A204.1 (cell line): Measurements from ENCODE around the gene SUPT7L.

Experiments
- FAIRE-seq: peaks from 2 replicates; lab custom pipeline; 2012; peaks lifted over from hg19 to GRCh38; lab: Jason Lieb, UNC

SUPT7L gene, protein sequence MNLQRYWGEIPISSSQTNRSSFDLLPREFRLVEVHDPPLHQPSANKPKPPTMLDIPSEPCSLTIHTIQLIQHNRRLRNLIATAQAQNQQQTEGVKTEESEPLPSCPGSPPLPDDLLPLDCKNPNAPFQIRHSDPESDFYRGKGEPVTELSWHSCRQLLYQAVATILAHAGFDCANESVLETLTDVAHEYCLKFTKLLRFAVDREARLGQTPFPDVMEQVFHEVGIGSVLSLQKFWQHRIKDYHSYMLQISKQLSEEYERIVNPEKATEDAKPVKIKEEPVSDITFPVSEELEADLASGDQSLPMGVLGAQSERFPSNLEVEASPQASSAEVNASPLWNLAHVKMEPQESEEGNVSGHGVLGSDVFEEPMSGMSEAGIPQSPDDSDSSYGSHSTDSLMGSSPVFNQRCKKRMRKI

DNA sequence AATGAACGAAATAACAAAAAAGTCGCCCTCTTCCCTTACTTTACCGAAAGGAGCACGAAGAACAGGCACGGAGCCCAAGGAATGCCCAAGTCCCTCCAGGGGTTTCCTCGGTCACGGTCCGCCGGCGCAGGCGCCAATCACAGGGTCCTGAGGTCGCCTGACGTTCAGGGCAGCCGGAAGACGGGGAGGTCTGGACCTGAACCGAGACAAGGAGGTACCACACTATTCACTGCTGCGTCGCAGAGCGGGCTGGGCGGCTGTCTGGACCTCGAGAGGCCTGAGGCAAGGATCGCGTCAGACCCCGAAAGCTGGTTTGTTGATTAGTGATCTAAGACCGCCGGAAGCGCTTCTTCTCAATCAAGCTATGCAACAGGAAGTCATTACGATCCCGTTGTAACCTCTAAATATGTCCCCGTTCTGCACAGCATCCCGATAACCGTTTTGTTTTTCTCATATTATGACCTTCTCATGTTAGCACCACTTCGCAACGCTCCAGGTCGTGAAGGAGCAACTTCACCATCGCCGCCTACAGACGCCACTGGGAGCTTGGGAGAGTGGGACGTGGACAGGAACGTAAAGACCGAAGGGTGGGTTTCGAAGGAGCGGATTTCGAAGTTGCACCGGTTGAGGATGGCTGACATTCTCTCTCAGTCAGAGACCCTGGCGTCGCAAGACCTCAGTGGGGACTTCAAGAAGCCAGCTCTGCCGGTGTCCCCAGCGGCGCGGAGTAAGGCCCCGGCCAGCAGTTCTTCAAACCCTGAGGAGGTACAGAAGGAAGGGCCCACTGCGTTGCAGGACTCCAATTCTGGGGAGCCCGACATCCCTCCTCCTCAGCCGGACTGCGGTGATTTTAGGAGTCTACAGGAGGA is at the start of gene SUPT7L, which contains the start of gene SLC4A1AP:
SUPT7L (minus strand) TSS at position 330 of the 869 bp plus-strand sequence. CDS start 1,422 bp downstream, outside the sequence.
SLC4A1AP (plus strand) TSS at position 605 of the 869 bp plus-strand sequence; CDS start at position 631, 26 bp downstream.
- FAIRE-seq = no peak

DNA sequence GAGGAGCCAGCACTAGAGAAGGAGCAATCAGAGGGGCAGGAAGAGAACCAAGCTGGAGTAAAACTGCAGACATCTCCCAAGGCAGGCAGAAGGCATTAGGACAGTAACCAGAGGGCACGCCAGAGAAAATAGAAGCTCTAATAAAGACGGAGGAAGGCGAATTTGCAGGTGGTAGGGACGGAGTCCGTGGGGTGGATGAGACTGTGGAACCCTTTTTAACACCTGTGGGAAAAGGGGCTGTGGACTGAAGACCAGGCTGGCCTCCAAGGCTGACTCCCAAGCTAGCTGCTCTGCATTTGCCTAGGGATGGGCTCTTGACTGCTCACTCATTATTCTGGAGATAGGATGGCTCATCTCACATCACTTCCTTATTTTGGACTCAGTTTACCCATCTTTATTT is 49.8 kb upstream of the SUPT7L start:
- FAIRE-seq = no peak

DNA sequence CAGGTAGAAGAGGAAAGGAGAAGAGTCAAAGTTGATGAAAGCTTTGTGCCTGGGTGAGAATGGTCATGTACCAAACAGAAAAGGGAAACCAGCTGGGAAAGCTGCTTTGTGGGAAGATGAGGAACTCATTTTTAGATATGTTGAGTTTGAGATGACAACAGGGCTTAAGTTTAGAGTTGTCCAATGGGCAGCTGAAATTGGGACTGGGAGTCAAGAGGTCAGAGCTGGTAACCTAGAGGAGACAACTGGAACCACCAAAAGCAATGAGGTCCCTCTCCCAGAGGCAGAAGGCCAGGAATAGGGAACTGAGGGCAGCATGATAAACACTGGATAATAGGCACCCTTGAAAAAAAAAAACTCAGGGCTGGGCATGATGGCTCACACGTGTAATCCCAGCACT is 49.1 kb upstream of the SUPT7L start:
- FAIRE-seq = no peak

DNA sequence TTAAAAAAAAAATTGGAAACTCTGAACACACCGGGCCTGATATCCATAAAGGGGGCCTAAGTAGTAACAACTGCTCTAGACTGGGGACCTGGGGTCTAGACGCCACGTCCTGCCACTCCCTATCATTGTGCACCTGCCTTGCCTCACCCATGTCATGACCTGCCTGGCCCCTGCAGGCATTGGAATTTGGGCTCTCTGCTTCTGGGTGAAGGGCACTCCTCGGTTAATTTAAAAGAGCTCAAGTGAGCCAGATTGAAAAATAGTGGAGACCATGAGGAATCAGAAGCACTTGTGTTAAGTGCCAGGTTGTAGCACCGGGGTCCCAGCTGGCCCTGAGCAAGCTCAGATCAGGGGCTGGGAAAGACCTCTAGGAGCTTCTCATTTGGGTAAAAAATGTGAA is 48.4 kb upstream of the SUPT7L start:
- no peak for FAIRE-seq

DNA sequence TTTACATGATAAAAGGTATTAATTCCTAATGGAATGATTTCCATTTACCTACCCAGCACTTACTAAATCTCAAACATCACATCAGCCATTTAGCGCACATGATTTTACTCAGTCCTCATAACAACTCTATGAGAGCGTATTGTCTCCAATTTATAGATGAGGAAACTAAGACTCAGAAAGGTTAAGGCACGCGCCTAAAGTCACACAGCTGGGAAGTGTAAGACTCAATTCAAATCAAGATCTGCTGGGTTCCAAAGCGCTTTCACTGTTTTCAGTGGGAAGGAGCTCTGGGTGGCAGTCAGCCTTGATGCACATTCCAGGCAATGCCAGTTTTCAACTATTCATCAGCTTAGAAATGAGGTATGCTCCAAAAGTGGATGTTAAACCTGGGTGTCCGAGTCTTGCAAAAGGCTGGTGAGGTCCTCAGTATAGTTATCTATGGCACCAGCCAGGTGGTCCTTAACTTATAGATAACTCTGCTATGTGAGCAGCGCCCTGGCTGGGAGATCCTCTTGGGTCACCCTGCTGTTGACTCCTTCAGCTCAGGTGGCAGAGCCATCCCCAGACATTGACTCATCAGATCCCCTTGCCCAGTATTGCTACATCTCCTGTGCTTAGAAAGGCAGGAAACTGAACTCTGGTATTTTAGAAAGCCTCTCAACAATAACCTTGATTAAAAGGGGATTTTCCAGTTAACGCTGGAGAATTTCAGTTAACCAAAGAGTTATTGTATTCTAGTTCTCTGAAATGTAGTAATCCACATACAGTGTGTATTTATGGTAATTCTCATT is 47.4 kb upstream of the SUPT7L start:
- no peak for FAIRE-seq

DNA sequence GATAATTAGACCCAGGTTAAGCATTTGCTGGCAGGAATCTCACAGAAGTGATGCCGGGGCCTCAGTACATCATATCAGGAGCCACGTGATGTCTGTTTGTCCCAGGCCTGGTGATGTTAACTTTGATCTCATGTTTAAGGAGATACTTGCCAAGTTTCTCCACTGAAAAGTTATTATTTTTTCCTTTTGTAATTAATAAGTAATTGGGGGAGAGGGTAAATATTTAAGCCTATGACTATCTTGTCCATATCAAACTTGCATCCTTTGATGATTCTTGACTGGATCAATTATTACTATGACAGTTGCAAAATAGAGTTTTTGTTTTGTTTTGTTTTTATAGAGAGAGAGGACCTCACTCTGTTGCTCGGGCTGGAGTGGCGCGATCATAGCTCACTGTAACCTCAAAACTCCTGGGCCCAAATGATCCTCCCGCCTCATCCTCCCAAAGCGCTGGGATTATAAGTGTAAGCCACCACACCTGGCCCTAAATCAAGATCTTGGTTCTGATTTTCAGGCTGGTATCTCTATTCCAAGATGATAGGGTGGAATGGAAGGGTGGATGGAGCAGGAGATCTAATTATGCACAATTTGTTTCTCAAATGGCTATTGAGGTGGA is 46.7 kb upstream of the SUPT7L start:
- FAIRE-seq = no peak

DNA sequence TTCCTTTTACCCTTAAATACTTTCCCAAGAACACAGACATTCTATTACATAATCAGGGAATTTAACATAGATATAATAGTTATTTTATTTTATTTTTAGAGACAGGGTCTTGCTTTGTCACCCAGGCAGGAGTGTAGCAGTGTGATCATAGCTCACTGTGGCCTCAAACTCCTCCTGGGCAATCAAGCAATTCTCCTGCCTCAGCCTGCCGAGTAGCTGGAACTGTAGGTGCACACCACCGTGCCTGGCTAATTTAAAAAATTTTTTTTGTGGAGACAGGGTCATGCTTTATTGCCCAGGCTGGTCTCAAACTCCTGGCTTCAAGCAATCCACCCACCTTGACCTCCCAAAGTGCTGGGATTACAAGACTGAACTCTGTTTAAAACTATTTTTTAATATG is 45.9 kb upstream of the SUPT7L start:
- no peak for FAIRE-seq

DNA sequence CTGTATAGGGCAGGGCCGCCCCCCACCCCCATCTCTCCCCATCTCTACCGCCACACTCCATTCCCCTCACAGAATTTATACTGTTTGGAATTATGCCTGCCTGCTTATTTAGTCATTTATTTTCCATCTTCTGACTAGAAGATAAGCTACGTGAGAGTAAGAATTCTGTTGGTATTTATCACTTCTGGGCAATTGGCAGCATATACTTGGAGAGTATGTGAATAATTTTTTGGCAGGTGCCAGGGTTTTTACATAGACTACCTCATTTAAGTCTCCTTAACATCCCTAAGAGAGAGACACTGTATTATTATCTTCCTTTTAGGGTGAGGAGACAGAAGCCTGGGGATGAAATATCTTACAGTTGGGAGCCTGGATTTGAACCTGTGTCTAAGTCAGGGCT is 45.3 kb upstream of the SUPT7L start:
- FAIRE-seq = no peak

DNA sequence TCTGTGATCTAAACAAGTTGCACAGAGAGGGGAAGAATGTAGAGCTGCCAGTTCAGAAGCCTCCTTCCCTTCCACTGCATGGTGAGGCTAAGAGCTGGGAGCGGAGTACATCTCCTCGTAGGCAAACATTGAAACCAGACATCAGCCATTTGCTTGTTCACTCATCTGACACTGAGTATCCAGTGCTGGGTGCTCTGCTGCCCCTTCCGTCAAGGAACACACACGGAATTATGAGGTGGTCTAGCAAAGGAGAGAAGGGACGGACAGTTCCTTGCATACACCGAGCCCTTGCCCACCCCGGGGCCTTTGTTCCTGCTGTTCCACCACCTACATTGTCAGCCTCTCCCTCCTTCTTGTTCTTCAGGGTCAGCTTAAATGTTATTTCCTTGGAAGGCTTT is 44.8 kb upstream of the SUPT7L start:
- no peak for FAIRE-seq

DNA sequence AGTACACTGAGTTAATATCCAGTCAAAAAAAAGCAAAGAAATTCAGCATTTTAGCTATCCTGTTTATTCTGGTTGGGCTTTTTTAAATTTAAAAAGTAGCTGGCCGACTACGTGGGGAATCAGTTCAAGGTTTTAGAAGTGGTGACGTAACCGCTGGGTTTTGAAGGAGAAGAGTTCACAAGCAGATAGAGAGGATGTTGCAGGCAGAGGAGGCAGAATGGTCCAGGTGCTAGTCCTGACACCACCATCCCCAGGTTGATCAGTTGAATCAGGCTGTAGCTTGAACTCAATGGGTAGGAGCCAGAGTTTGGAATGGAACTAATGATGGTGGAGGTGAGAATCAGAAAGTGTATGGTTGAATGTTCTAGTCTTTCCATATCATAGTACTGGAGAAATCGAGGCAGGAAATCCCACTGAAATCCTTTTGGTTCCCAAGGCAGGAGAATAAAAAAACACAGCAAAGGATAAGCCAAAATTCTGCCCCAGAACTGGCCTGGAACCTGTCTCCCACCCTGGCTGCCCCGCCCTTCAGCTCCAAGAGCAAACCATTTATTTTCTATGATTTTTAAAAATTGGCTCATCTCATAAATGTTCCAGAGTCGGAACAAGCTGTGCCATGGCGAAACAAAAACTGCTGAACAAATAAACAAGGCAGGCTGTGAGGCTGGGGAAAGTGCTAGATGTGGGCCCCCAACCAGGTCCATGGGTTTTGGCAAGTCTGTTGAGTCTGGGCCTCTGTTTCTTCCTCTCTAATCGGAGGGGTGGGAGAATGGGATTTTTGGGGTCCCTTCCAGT is 44.2 kb upstream of the SUPT7L start:
- no peak for FAIRE-seq

DNA sequence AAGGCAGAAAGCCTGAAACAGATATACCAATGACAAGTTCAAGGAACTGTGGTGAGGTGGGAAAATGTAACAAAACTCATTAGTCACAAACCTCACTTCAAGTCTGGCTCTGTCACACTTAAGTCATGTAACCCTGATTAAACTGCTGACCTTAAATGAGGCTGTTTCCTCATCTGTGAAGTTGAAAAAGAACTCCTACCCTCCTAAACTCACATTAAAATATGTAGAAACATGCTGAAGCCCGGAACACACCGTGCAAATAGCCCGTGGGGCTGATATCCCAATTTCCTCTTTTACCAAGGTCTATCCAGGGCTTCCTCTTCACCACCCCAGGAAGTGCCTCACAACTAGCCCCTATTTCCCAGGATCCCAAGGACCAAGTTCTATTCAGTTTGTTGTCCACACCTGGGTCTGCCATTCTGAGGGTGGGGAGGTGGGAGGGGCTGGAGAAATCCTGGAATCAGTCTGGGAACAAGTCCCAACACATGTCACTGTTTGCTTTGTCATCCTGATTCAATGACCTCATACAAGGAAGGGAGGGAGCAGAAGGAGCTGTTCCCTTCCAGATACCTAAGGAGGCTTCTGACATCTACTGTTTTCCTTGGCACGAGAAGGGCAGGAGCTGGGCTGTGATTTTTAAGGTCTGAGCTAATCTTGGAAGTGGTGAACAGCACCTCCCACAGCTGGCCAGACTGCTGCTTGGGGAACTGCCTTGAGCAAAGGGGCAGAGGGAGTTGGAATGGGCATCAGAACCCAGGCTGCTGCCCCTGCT is 42.6 kb upstream of the SUPT7L start:
- FAIRE-seq = no peak

DNA sequence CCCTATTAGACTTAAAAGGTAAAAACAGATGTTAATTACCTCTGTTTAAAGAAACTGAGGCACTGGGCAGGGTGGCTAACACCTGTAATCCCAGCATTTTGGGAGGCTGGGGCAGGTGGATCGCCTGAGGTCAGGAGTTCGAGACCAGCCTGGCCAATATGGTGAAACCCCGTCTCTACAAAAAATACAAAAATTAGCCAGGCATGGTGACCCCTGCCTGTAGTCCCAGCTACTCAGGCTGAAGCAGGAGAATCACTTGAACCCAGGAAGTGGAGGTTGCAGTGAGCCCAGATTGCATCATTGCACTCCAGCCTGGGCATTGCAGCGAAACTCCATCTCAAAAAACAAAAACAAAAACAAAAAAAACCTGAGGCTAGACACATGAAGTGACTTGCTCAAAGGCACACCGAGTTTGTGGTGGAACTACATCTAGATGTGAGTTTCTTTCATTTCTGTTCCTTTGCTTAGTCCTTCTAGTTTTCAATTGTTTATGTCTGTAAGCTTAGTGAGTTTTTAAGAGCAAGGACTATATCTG is 41.0 kb upstream of the SUPT7L start:
- no peak for FAIRE-seq

DNA sequence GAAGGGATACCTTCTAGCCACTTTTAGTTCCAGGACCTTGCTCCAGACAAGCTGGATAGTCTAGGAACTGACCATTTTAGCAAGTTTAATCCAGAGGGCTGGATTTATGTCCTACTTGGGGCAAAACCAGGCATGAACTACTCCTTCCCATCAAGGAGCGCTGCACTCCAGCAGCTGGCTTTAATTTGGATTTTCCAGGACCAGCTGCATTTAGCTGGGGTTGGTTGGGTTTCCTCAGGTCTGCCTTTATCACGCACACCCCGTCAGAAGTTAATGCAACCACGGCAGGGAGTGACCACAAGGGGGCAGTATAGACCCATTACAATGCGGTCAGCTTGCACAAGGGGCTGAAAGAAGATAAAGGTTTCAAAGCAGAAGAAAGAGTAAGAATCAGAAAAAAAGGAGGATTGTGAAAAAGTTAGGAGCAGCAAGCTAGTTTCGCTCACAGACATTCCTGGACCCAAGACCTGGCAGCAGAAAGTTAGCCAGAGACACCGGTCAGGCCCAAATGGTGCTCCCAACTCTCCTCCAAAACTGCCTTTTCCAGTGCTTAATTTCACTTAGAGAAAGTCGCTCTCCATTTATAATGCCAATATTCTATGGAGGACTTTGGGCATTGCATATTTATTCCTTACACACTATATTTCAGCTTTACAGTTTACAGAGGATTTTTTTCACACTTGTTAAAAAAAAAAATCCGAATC is 40.4 kb upstream of the SUPT7L start:
- no peak for FAIRE-seq

DNA sequence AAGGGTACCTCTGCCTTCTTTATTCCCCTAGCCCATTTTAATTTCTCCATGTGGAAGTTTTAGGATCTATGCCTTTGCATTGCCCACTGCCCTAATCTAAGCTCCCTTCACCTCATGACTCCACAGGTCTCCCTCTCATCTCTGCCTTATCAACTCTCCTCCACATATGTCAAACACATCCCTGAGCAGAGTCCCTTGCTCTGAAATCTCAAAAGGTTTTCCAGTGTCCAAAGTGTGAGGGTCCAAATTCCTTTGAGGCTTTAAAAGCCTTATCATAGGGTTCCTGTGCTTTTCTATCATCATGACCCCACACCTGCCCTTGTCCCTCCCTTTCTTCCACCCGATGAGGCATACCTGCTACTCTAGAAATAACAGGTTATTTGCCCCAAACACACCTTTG is 38.9 kb upstream of the SUPT7L start:
- FAIRE-seq = no peak

DNA sequence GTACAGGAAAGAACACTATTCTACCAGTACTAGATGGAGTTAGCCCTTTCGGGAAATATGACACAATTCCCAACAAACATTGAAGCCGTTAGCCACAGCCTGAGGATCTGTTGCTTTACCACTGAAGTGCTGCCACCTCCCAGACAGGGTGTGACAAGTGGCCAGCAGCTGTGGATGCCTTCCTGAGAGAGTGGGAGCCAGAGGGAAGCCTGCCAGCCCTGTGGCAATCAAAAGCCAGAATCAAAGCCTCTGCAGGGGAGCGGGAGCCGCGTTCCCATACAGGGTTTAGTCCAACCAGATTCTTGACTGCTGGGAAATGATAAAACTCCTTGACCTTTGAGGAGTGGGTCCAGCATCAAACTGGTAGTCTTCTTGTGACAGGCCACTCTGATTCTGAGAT is 38.3 kb upstream of the SUPT7L start:
- FAIRE-seq = no peak

DNA sequence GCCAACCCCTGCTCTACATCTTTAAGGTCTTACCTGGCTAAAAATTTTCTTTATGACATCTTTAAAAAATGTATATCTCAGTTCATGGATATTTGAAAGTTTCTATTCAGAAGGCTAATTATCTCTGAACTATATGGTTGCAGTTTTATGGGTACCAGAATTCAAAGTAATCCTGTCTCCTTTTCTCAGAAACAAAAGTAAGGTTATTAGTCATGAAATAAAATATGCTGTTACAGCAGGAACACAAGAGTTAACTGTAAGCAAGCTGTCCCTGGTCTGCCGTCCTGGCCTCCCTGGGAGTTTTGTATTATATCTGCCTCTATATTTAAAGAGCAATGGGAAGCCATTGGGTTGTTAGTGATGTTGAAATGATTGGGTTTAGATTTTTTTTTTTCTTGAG is 34.2 kb upstream of the SUPT7L start:
- no peak for FAIRE-seq

DNA sequence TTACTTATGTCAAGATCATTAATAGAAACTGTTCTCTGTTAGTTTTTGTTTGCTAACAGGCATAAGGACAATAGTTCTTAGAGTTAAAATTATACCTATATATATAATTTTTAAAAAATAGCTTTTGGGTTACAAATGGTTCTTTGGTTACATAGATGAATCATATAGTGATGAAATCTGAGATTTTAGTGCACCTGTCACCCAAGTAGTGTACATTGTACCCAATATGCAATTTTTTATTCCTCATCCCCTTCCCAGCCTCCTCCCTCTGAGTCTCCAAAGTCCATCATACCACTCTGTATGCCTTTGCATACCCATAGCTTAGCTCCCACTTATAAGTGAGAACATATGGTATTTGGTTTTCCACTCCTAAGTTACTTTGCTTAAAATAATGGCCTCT is 26.6 kb upstream of the SUPT7L start:
- FAIRE-seq = no peak

DNA sequence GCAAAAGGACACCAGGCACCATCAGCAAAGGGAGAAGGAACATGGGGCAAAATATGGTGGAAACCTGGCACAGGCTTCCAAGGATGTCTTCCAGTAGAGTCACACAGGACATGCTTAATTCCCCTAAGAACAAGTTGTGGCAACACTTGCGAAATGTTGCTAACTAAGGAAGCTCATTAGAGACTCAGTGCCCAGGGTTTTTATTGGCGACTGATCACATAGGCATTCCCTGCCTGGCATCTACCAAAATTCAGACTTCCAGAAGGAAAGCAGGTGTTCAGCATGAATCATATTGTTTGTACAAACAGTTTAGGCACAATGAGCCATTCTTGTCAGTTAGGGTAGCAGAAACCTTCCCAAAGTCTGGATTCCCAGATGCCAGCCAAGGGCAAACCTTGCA is 26.0 kb upstream of the SUPT7L start:
- no peak for FAIRE-seq

DNA sequence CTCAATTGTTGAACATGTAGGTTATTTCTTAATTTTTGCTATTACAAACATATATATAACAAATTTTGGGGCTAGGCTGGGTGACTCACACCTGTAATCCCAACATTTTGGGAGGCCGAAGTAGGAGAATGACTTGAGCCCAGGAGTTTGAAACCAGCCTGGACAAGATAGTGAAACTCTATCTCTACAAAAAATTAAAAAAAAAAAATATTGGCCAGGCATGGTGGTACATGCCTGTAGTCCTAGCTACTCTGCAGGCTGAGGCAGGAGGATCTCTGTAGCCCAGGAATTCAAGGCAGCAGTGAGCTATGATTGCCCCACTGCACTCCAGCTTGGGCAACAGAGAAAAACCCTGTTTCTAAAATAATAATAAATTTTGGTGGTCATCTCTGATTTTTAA is 23.8 kb upstream of the SUPT7L start:
- no peak for FAIRE-seq

DNA sequence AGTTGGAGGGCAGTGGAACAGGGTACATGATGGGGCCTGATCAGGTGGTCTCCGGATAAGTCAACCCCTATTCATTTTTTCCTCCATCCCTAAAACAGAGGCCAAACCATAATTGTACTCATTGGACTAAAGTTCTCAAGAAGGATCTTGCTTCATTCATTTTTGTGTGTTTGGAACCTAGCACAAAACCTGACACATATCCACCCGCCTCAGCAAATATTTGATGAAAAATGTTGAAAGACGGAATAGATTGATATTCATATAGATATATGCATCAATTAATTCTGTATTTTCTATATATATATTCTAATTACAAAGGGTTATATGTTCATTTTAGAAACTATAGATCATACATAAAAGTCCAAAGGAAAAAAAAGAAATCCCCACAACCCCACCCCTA is 22.2 kb upstream of the SUPT7L start:
- FAIRE-seq = no peak
